ENCODE results near the gene MSMP. TPM values are rescaled to one million over a fixed set of nuclear protein-coding genes. Genes with fewer than 3 reads are reported as not detected.

Gene MSMP
- total and polyA plus RNA-seq, 2 donors (not counting 3 experiments of a cell fraction or from before 2014, with no cell fraction given), result 18.8 to 29.0 TPM

GRCh38 chr9:35726931-35727330 lies 27.1 kb downstream of the MSMP start:
- H3K9me3 ChIP-seq (replicated peaks; ENCODE audit: control insufficient read depth, insufficient read depth, low read length), result no peaks in the 10 kb centered on the region
- no peaks in the 10 kb centered on the region for H3K27me3 ChIP-seq (ENCODE audit: control insufficient read depth in 2 of 2, insufficient read depth in 2 of 2, low read length in 2 of 2)
- H3K9me1 ChIP-seq (replicated peaks; ENCODE audit: control insufficient read depth, extremely low read depth, insufficient read depth, low read length), result no peaks in the 10 kb centered on the region
- no peaks in the 10 kb centered on the region for H4K20me1 ChIP-seq (replicated peaks; ENCODE audit: control insufficient read depth, extremely low read depth, insufficient read depth, low read length)
- DNase-seq (ENCODE audit: low read depth, low spot score) (peak; percentile 72), FAIRE-seq (peak; percentile 79)
- no peak overlapping the region for H2AFZ ChIP-seq (ENCODE audit: low read depth, low read length)
- H3K27ac ChIP-seq (ENCODE audit: insufficient read depth, low read depth, low read length), result peak overlapping the region; percentile 78
- peaks cover 82% of the 10 kb centered on the region for H3K79me2 ChIP-seq (ENCODE audit: control insufficient read depth, insufficient read depth, low read length)
- BruUV-seq (replicated peaks), result no TSS peak
- dilution Hi-C loops (cut with MboI; ENCODE audit: extremely low pct_ligation_motif_present, low sequenced_read_pairs) (no loop called here), intact Hi-C loops (cut with micrococcal nuclease) (loop anchor here (5.0 kb wide), 1 partner anchor 155 kb away; no protein-coding TSS in a partner anchor)
- no peak for TF ChIP-seq MYC (IDR thresholded peaks at IDR 0.05; ENCODE audit: low read depth, low read length)
- TF ChIP-seq, protein P1, sequence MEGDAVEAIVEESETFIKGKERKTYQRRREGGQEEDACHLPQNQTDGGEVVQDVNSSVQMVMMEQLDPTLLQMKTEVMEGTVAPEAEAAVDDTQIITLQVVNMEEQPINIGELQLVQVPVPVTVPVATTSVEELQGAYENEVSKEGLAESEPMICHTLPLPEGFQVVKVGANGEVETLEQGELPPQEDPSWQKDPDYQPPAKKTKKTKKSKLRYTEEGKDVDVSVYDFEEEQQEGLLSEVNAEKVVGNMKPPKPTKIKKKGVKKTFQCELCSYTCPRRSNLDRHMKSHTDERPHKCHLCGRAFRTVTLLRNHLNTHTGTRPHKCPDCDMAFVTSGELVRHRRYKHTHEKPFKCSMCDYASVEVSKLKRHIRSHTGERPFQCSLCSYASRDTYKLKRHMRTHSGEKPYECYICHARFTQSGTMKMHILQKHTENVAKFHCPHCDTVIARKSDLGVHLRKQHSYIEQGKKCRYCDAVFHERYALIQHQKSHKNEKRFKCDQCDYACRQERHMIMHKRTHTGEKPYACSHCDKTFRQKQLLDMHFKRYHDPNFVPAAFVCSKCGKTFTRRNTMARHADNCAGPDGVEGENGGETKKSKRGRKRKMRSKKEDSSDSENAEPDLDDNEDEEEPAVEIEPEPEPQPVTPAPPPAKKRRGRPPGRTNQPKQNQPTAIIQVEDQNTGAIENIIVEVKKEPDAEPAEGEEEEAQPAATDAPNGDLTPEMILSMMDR (IDR thresholded peaks at IDR 0.05; ENCODE audit: extremely low read depth in 1 of 2, insufficient read depth in 1 of 2, low read depth in 1 of 2, low read length in 2 of 2), result peak; percentile 29 to 46
- peaks cover 23 to 33% of the 10 kb centered on the region in 2 experiments for H3K36me3 ChIP-seq (ENCODE audit: control insufficient read depth in 2 of 2, extremely low read depth in 1 of 2, insufficient read depth in 2 of 2, low read length in 2 of 2)
- H3K4me1 ChIP-seq (ENCODE audit: control insufficient read depth, extremely low read depth, insufficient read depth, low read length), result peaks cover 49% of the 10 kb centered on the region
- H3K9ac ChIP-seq (replicated peaks; ENCODE audit: extremely low read depth, insufficient read depth, low read length), result peak overlapping the region; percentile 66
- H3K4me2 ChIP-seq (ENCODE audit: insufficient read depth, low read length), result peak overlapping the region; percentile 97
- ChIA-PET CTCF (interaction anchor here (0.8 to 4.1 kb wide), 18 partner anchors 9 to 184 kb away, joined by 3 to 52 read pairs (median 6); partner anchors contain the start of genes CCDC107, GBA2, RGP1 and RMRP), POLR2A (interaction anchor here (1.6 kb wide), 1 partner anchor 31 kb away, joined by 6 read pairs; no protein-coding TSS in a partner anchor)
- no peak overlapping the region for H3K4me3 ChIP-seq (replicated peaks in 1 of 3; ENCODE audit: insufficient read depth in 1 of 3, low read depth in 1 of 3, low read length in 3 of 3)

DNA sequence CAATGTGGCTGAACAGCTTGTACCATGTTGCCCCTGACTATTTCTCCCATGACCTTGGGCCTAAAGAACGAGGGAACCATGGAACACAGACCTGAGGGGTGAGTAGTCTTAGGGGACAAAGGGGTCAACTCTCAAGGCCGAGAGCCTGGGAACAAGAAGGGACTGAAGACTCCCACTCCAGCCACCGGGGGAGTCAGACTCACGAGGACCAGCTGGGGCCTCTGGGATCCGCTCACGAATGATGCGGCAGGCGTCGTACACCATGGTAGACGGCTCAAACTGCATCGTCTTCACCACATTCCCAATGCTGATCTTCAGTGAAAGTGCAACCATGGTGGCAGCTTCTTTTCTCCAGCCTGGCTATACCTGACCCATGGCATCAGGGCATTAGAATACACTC lies 28.7 kb downstream of the MSMP start:
- DNase-seq (ENCODE audit: low read depth, low spot score), result no peak
- Histone ChIP-seq H2AFZ (ENCODE audit: low read depth, low read length) (no peak overlapping the region), H3K27ac (ENCODE audit: insufficient read depth, low read depth, low read length) (no peak overlapping the region), H3K27me3 (ENCODE audit: control insufficient read depth in 2 of 2, insufficient read depth in 2 of 2, low read length in 2 of 2) (no peaks in the 10 kb centered on the region), H3K4me3 (replicated peaks in 1 of 3; ENCODE audit: insufficient read depth in 1 of 3, low read depth in 1 of 3, low read length in 3 of 3) (no peak overlapping the region), H3K4me2 (ENCODE audit: insufficient read depth, low read length) (no peak overlapping the region), H3K9ac (replicated peaks; ENCODE audit: extremely low read depth, insufficient read depth, low read length) (no peak overlapping the region), H3K9me3 (replicated peaks; ENCODE audit: control insufficient read depth, insufficient read depth, low read length) (no peaks in the 10 kb centered on the region), H3K9me1 (replicated peaks; ENCODE audit: control insufficient read depth, extremely low read depth, insufficient read depth, low read length) (no peaks in the 10 kb centered on the region), H3K79me2 (ENCODE audit: control insufficient read depth, insufficient read depth, low read length) (peaks cover 68% of the 10 kb centered on the region), H4K20me1 (replicated peaks; ENCODE audit: control insufficient read depth, extremely low read depth, insufficient read depth, low read length) (no peaks in the 10 kb centered on the region), H3K36me3 (ENCODE audit: control insufficient read depth in 2 of 2, extremely low read depth in 1 of 2, insufficient read depth in 2 of 2, low read length in 2 of 2) (peaks cover 34 to 44% of the 10 kb centered on the region in 2 experiments), H3K4me1 (ENCODE audit: control insufficient read depth, extremely low read depth, insufficient read depth, low read length) (peaks cover 40% of the 10 kb centered on the region)
- intact Hi-C loops (cut with micrococcal nuclease) (loop anchor here (5.0 kb wide), 1 partner anchor 157 kb away; no protein-coding TSS in a partner anchor), dilution Hi-C loops (cut with MboI; ENCODE audit: extremely low pct_ligation_motif_present, low sequenced_read_pairs) (no loop called here)
- FAIRE-seq, result no peak
- TF ChIP-seq, protein P1 (IDR thresholded peaks at IDR 0.05; ENCODE audit: extremely low read depth in 1 of 2, insufficient read depth in 1 of 2, low read depth in 1 of 2, low read length in 2 of 2), result no peak
- TF ChIP-seq MYC (IDR thresholded peaks at IDR 0.05; ENCODE audit: low read depth, low read length), result no peak
- TF ChIP-seq EZH2 (IDR thresholded peaks at IDR 0.05; ENCODE audit: borderline replicate concordance, low read depth, low read length, severe bottlenecking), result no peak
- no peak for TF ChIP-seq JUN (IDR thresholded peaks at IDR 0.05; ENCODE audit: borderline replicate concordance, insufficient read depth, insufficient read length, low read depth)
- TF ChIP-seq FOS (IDR thresholded peaks at IDR 0.05; ENCODE audit: borderline replicate concordance, insufficient read depth, low read length), result no peak
- TF ChIP-seq POLR2AphosphoS5 (IDR thresholded peaks at IDR 0.05; ENCODE audit: insufficient read depth, low read depth, low read length), result no peak
- no peak for TF ChIP-seq POLR2A (IDR thresholded peaks at IDR 0.05; ENCODE audit: low read depth, low read length)
- TF ChIP-seq GATA2 (IDR thresholded peaks at IDR 0.05; ENCODE audit: insufficient read depth, insufficient read length, low read depth, low read length), result no peak
- TF ChIP-seq, protein P2, sequence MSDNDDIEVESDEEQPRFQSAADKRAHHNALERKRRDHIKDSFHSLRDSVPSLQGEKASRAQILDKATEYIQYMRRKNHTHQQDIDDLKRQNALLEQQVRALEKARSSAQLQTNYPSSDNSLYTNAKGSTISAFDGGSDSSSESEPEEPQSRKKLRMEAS (IDR thresholded peaks at IDR 0.05; ENCODE audit: insufficient read depth, insufficient read length), result no peak
- POLR2A ChIA-PET, result no interaction called here
- no TSS peak for BruUV-seq (replicated peaks)
- CTCF ChIA-PET, result no interaction called here
